GM20000 (cell line): Measurements from ENCODE around the gene PAPPA.

Source experiments
- DNase-seq: peaks from one replicate; pipeline ENCODE4 v3.0.0; 2012; ENCODE audit warnings: low spot score
- TF ChIP-seq, protein P1 (sequence below): IDR thresholded peaks from 2 replicates; pipeline ENCODE4 v1.5.1; 2012; ENCODE audit warnings: mild to moderate bottlenecking, control low read depth; ENCODE audit errors: extremely low read depth, missing control alignments

Gene PAPPA

DNA sequence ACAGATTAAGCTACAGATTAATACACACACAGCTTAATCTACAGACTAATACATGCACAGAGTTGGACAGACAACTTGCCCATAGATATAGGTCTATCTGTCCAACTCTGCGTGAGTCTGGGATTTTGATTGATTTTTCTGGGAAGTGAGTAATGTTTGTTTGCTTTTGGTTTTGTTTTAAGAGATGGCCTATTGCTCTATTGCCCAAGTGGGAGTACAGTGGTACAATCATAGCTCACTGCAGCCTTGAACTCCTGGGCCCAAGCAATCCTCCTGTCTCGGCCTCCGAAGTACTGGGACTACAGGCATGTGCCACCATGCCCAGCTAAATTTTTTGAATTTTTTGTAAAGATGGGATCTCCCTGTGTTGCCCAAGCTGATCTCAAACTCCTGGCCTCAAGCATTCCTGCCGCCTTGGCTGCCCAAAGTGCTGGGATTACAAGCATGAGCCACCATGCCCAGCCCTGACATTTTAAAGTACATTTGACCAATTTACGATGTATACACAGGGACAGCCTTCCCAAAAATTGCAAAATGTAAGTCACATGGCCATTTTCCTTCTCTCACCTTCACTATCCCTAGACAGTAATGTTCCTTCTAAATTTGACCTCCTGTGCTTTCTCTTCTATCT lies 50.8 kb downstream of the PAPPA start:
- TF ChIP-seq, protein P1, sequence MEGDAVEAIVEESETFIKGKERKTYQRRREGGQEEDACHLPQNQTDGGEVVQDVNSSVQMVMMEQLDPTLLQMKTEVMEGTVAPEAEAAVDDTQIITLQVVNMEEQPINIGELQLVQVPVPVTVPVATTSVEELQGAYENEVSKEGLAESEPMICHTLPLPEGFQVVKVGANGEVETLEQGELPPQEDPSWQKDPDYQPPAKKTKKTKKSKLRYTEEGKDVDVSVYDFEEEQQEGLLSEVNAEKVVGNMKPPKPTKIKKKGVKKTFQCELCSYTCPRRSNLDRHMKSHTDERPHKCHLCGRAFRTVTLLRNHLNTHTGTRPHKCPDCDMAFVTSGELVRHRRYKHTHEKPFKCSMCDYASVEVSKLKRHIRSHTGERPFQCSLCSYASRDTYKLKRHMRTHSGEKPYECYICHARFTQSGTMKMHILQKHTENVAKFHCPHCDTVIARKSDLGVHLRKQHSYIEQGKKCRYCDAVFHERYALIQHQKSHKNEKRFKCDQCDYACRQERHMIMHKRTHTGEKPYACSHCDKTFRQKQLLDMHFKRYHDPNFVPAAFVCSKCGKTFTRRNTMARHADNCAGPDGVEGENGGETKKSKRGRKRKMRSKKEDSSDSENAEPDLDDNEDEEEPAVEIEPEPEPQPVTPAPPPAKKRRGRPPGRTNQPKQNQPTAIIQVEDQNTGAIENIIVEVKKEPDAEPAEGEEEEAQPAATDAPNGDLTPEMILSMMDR, result no peak
- no peak for DNase-seq

DNA sequence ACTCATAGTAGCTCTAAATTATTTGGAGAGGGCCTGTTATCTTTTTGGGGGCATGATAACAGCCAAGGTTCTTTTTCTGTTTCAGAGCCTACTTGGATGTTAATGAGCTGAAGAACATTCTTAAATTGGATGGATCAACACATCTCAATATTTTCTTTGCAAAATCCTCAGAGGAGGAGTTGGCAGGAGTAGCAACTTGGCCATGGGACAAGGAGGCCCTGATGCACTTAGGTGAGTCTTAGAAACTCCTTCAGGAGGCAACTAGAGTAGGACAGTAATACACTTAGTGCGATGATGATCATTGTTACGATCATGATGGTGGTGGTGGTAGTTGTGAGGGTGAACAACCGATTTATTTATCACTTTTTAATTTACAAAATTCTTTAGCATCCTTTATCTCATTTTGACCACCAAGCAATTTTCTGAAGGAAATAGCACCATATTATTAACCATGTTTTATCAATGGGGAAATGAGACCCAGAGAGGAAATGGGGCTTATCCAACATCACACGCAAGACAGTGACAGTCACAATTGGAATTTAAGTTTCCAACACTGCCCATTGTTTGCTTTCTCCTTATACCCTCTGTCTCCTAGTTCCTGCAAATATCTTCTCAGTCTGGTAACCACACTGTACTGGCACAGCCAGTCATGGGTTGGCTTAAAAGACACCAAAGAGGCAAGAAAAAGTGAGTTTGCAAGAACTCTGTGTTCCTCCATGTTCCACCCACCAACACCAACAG lies 54.0 kb downstream of the PAPPA start:
- DNase-seq, result no peak
- TF ChIP-seq, protein P1, result no peak

DNA sequence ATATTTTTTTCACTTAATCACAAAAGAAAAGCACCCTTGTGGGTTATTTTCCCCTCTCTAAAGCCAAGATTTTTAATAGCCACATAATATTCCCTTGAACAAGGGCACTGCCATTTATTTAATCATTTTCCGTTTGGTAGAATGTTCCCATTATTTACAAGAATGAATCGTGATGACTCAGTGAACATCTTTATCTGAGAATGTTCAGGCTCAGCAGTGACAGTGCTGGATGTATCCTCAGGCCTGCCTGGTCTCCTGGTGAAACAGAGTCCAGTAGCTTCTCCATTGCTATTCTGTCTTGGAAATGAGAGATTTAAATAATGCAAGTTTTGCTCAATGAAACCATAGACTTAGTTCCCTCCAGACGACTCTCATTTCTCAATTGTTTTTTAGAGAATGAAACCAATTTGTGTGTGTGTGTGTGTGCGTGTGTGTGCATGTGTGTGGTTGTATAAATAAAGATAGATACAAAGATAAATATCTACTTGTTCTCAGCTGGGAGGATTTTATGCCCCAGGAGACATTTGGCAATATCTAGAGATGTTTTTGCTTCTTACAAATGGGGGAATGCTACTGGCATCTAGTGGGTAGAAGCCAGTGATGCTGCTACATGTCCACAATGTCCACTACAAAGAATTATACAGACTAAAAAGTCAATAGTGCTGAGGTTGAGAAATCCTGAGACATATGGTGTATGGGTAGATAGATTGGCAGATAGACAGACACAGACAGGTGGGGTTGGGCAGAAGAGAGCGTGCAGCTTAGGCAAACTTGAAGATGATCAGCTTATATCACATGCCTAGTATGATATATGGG lies 55.0 kb downstream of the PAPPA start:
- DNase-seq, result no peak
- TF ChIP-seq, protein P1, result no peak

DNA sequence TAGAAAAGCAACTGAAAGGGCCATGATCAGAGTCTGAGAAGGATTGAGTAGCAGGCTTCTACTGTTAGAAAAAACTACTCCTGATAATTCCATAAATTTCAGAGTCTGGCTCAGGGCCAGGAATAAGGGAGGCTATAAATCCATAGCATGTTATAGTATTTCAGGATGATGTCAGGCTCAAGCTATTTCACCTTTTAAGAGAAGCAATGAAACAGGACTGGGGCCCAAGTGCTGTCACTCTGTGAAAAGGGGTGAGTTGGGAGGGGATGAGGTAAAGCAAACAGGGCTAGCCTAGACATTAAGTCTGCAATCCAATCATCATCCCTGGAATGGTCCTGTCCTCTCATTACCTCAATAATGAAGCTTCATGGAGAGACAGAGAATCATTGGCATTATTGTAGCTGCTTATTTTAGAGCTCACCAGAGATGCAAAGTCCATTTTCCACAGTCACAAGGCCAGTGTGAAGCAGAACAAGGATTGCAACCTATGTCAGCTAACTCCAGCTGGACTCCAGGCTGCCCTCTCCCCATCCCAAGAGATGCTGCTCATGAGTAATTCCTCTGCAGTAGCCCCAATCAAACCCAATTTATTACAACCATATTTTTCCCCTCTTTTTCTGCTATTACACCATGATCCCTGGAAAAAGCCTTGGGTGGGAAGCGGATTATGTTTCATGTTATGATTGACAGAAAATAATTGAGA lies 56.0 kb downstream of the PAPPA start:
- TF ChIP-seq, protein P1, result no peak
- DNase-seq, result no peak

DNA sequence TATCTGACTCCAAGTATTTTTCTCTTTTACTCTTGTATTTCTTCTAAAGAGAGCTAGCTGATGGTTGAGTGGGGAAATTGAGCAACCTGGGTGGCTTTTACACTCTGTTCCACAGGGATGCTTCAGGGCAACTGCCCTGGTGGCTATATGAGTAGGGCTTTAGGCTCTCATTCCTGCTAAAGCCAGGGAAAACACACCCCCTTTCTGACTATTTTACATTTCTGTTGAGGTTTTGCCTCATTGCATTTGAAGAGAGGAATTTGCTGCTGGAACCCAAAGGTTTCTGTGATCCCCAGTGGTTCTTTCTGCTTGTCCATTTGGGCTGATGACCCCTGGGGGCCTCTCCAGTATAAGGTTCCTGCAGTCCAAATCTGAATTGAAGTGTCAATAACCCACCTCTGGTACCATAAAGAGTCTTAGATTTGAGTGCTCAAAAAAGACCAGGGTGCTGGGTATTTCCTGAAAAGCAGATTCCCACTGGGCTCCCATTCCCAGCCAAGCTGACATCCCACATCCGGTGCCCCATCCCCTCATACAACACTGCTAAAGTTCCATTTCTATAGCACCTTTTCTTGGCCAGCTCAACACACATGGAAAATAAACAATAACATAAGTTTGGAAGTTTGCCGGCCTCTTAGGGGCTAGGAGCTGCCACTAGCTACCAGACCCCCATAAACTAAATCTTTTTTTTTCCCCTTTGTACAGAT lies 59.5 kb downstream of the PAPPA start:
- no peak for DNase-seq
- TF ChIP-seq, protein P1, result no peak

DNA sequence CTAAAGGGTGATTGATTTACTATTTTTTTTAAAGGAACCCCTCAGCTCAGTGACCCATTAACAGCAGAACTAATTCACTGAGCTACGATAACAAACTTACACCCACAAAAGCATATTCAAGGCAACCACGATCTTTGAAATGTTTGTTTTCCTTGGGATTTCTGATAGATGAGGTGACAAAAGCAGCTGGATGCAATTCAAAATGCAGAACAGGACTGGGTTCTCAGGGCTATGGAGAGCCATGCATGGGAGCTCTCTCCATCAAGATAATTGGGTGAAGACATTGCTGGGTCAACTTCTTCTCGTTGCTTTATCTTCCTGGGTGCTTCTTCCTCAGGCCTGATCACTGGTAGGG lies 60.1 kb downstream of the PAPPA start:
- DNase-seq, result no peak
- TF ChIP-seq, protein P1, result no peak
